Right lobe of liver (tissue), 6 donors: ENCODE data around the gene BICD2. TPM values are rescaled to one million over a fixed set of nuclear protein-coding genes. Genes with fewer than 3 reads are reported as not detected.

Source experiments
- ATAC-seq, 4 donors: fragments of 200-7000 bp; cut with Tn5 transposase; one replicate each; pipeline ENCODE4 v1.9.1; 2020; ENCODE audit warnings: mild to moderate bottlenecking in 4 of 4, moderate library complexity in 4 of 4
- DNase-seq, 3 donors: peaks; one replicate each; pipeline ENCODE4 v3.0.0-alpha.2; 2020
- H3K27ac ChIP-seq, 3 donors: fragments of 200-600 bp; one replicate each; pipeline ENCODE4 v1.8.0; 2022
- H3K27me3 ChIP-seq, 2 donors: fragments of 200-600 bp; one replicate each; pipeline ENCODE4 v1.8.0; 2022
- H3K36me3 ChIP-seq, 4 donors: fragments of 200-600 bp; sonication (generic) in 1 of 4; one replicate each; pipeline versions ENCODE4 v1.5.1 to v1.8.0; 2017 to 2022; ENCODE audit warnings: control low read depth in 1 of 4
- H3K4me1 ChIP-seq, 4 donors: fragments of 200-600 bp; sonication (generic) in 1 of 4; one replicate each; pipeline versions ENCODE4 v1.5.1 to v1.8.0; 2017 to 2022; ENCODE audit warnings: control low read depth in 1 of 4
- H3K4me3 ChIP-seq, 3 donors: fragments of 200-600 bp; one replicate each; pipeline ENCODE4 v1.8.0; 2022
- H3K9me3 ChIP-seq, 4 donors: fragments of 200-600 bp; sonication (generic) in 1 of 4; one replicate each; pipeline versions ENCODE4 v1.5.1 to v1.8.0; 2017 to 2022; ENCODE audit warnings: control low read depth in 1 of 4
- POLR2A ChIP-seq: fragments of 450-650 bp; IDR thresholded peaks from one replicate; pipeline ENCODE4 v1.6.1; 2017; ENCODE audit warnings: antibody characterized with exemption, mild to moderate bottlenecking
- WGBS: methylation state at CpG from one replicate; pipeline ENCODE4 v1.1.6; 2018; ENCODE audit warnings: low coverage, low lambda C conversion rate; ENCODE audit not compliant: insufficient coverage; ENCODE audit errors: missing lambda C conversion rate; 5-methylcytosine and 5-hydroxymethylcytosine counted together
- intact Hi-C, 2 donors: fragments of 100-400 bp; cut with DNase I; formaldehyde crosslinking; loops; one replicate each; pipeline versions ENCODE4 v1.11.2 to v1.14.1; 2022
- total RNA-seq, 6 experiments: library from RNA; depleted of rRNA in 2 of 6; stranded (reverse); fragments of >200 nt in 2 of 6; fragmentation: NEBNext Ultra II Directional in 3 of 6; extraction: Animal tissue kit (Norgen Biotek cat#: 25700) in 3 of 6; gene quantifications; one replicate each; pipeline versions ENCODE4 v1.1.0 to v1.2.4, GENCODE V29; 2016 to 2023
- TF ChIP-seq, protein P1 (sequence below), 4 donors: fragments of 200-600 bp in 3 of 4; fragments of 450-650 bp in 1 of 4; IDR thresholded peaks; one replicate each; pipeline versions ENCODE4 v1.5.1 to v1.8.0; 2016 to 2022; ENCODE audit warnings: antibody characterized with exemption in 4 of 4, mild to moderate bottlenecking in 2 of 4
- donor health status: DM: no; HTN: yes; CAD: no.
- donor health status: DM: no; HTN: no; CAD: no.
- donor health status: DM: no; HTN: no; CAD: no.
- donor health status: DM: no; HTN: yes; CAD: no.
- donor health status: DM: no; HTN: yes; CAD: no.

Gene BICD2
- total RNA-seq, 6 experiments from 2014 or later: 6.3 to 14.9 (median 9.8) TPM

DNA sequence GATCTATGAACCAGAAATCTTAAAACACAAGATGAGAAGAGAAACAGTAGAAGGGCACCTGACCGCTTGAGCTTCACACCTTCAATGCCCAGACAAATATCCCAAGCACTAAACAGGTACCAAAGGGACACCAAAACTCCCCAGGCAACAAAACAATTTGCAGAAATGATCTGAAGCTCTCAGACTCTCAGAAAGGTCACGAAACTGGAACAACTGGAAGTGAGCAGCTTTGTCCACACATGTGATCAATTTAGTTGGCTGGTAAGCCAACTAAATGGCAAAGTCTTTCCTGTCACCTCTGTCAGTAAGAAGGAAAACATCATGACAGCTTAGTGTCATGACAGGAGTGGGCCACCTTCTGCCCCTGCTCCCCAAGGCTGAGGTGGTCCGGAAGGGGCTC, 98.8 kb downstream of the BICD2 start:
- intact Hi-C loops: loop anchor here in 1 of 2 donors (10.0 kb wide), 1 partner anchor 99 kb away; the partner anchor contains the start of gene BICD2
- Histone ChIP-seq H3K4me1 (peaks cover 0 to 19% (median 9%) of the 10 kb centered on the region in 4 donors), H3K36me3 (no peaks in the 10 kb centered on the region), H3K9me3 (no peaks in the 10 kb centered on the region), H3K27me3 (no peaks in the 10 kb centered on the region), H3K27ac (peak overlapping the region in 2 of 3 donors; percentile 47 to 56), H3K4me3 (no peak overlapping the region)
- TF ChIP-seq POLR2A: no peak
- TF ChIP-seq, protein P1, sequence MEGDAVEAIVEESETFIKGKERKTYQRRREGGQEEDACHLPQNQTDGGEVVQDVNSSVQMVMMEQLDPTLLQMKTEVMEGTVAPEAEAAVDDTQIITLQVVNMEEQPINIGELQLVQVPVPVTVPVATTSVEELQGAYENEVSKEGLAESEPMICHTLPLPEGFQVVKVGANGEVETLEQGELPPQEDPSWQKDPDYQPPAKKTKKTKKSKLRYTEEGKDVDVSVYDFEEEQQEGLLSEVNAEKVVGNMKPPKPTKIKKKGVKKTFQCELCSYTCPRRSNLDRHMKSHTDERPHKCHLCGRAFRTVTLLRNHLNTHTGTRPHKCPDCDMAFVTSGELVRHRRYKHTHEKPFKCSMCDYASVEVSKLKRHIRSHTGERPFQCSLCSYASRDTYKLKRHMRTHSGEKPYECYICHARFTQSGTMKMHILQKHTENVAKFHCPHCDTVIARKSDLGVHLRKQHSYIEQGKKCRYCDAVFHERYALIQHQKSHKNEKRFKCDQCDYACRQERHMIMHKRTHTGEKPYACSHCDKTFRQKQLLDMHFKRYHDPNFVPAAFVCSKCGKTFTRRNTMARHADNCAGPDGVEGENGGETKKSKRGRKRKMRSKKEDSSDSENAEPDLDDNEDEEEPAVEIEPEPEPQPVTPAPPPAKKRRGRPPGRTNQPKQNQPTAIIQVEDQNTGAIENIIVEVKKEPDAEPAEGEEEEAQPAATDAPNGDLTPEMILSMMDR (IDR thresholded peaks at IDR 0.05): no peak
- peak in 1 of 4 donors; percentile 1 for ATAC-seq
- 73% methylated on average over 3 of the region's 3 CpGs for WGBS
- DNase-seq: no peak

- Histone ChIP-seq H3K4me1 (peaks cover 0 to 19% (median 9%) of the 10 kb centered on the region in 4 donors), H3K9me3 (no peaks in the 10 kb centered on the region), H3K4me3 (no peak overlapping the region), H3K36me3 (no peaks in the 10 kb centered on the region), H3K27ac (no peak overlapping the region), H3K27me3 (no peaks in the 10 kb centered on the region)
- no peak for DNase-seq
- peak in 3 of 4 donors; percentile 5 to 13 (median 8) for ATAC-seq
- WGBS: 70% methylated on average over 6 of the region's 13 CpGs
- intact Hi-C loops: loop anchor here in 1 of 2 donors (10.0 kb wide), 1 partner anchor 100 kb away; the partner anchor contains the start of gene BICD2
- TF ChIP-seq POLR2A: no peak
- TF ChIP-seq, protein P1 (IDR thresholded peaks at IDR 0.05): no peak
These were observed 100.1 kb downstream of the BICD2 start for GRCh38 chr9:92664394-92665152.

- DNase-seq (no peak), ATAC-seq (no peak)
- TF ChIP-seq POLR2A: no peak
- TF ChIP-seq, protein P1 (IDR thresholded peaks at IDR 0.05): no peak
- WGBS: 86% methylated on average over 7 of the region's 10 CpGs
- H3K27me3 ChIP-seq: no peaks in the 10 kb centered on the region
- no peaks in the 10 kb centered on the region for H3K9me3 ChIP-seq
- H3K4me1 ChIP-seq: peaks cover 0 to 19% (median 9%) of the 10 kb centered on the region in 4 donors
- no peak overlapping the region for H3K4me3 ChIP-seq
- intact Hi-C loops: loop anchor here in 1 of 2 donors (10.0 kb wide), 1 partner anchor 101 kb away; the partner anchor contains the start of gene BICD2
- no peaks in the 10 kb centered on the region for H3K36me3 ChIP-seq
- no peak overlapping the region for H3K27ac ChIP-seq
These were observed 100.7 kb downstream of the BICD2 start for GRCh38 chr9:92663951-92664350.

- ATAC-seq (no peak), DNase-seq (no peak)
- Histone ChIP-seq H3K36me3 (no peaks in the 10 kb centered on the region), H3K4me1 (peaks cover 0 to 14% (median 7%) of the 10 kb centered on the region in 4 donors), H3K9me3 (no peaks in the 10 kb centered on the region), H3K4me3 (no peak overlapping the region), H3K27me3 (no peaks in the 10 kb centered on the region), H3K27ac (no peak overlapping the region)
- 100% methylated on average over 2 of the region's 3 CpGs for WGBS
- TF ChIP-seq POLR2A: no peak
- TF ChIP-seq, protein P1 (IDR thresholded peaks at IDR 0.05): no peak
- intact Hi-C loops: loop anchor here in 1 of 2 donors (10.0 kb wide), 1 partner anchor 102 kb away; the partner anchor contains the start of gene BICD2
These were observed 101.5 kb downstream of the BICD2 start for GRCh38 chr9:92663126-92663525.
